GM19035 (cell line): ENCODE data around the gene ITFG1.
"Not testable (repeated sequence)": the region's sequence is repeated elsewhere in the genome, so short reads cannot be mapped to it uniquely, and the experiment has no call there.

Experiments used
- ATAC-seq: cut with Tn5 transposase; IDR thresholded peaks from one replicate; pipeline ENCODE4 v1.9.1; 2021; ENCODE audit not compliant: unreplicated experiment

Gene ITFG1

DNA sequence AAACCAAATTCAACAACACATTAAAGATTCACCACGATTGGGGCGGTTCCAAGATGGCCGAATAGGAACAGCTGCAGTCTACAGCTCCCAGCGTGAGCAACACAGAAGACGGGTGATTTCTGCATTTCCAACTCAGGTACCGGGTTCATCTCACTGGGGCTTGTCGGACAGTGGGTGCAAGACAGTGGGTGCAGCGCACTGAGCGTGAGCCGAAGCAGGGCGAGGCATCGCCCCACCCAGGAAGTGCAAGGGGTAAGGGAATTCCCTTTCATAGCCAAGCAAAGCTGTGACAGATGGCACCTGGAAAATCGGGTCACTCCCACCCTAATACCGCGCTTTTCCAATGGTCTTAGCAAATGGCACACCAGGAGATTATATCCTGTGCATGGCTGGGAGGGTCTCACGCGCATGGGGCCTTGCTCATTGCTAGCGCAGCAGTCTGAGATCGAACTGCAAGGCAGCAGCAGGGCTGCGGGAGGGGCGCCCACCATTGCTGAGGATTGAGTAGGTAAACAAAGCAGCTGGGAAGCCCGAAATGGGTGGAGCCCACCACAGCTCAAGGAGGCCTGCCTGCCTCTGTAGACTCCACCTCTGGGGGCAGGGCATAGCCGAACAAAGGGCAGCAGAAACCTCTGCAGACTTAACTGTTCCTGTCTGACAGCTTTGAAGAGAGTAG, 113.7 kb downstream of the ITFG1 start:
- not testable (repeated sequence) for ATAC-seq

DNA sequence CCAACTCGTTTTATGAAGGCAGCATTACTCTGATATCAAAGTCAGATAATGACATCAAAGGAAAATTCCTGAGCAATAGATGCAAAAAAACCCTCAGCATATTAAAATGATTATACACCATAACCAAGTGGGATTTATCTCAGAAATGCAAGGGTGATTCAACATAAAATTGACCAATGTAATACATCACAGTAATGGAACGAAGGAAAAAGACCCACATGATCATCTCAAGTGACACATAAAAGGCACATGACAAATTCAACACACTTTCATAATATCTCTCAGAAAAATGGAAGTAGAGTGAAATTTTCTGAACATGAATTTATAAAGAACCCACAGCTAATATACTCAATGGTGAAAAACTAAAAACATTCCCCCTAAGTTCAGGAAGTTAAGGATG, 118.8 kb downstream of the ITFG1 start:
- no peak for ATAC-seq

DNA sequence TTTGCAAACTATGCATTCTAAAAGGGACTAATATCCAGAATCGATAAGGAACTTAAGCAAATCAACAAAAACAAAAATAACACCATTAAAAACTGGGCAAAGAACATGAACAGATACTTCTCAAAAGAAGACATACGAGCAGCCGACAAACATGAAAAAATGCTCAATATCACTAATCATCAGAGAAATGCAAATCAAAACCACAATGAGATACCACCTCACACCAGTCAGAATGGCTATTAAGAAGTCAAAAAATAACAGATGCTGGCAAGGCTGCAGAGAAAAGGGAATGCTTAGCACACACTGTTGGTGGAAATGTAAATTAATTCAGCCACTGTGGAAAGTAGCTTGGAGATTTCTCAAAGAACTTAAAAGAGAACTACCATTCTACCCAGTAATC, 130.3 kb downstream of the ITFG1 start:
- ATAC-seq: not testable (repeated sequence)

DNA sequence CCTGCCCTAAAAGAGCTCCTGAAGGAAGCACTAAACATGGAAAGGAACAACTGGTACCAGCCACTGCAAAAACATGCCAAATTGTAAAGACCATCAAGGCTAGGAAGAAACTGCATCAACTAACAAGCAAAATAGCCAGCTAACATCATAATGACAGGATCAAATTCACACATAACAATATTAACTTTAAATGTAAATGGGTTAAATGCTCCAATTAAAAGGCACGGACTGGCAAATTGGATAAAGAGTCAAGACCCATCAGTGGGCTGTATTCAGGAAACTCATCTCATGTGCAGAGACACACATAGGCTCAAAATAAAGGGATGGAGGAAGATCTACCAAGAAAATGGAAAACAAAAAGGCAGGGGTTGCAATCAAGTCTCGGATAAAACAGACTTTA, 136.6 kb downstream of the ITFG1 start:
- not testable (repeated sequence) for ATAC-seq

DNA sequence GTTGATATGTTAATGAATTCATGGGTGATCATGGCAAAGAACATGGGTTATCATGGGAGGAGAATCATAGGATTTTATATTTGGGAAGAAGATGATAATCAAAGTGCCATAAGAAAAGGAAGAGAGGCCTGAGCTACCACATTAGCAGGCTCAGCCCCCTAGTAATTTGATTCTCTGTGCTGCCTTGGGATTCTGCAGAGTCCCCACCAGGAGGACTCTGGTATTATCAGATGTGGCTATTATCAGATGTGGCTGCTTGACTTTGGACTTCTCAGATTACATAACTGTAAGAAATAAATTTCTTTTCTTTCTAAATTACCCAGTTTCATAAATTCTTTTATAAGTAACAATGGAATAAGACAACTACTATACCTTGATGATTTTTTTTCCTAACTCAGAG, 137.6 kb downstream of the ITFG1 start:
- no peak for ATAC-seq

DNA sequence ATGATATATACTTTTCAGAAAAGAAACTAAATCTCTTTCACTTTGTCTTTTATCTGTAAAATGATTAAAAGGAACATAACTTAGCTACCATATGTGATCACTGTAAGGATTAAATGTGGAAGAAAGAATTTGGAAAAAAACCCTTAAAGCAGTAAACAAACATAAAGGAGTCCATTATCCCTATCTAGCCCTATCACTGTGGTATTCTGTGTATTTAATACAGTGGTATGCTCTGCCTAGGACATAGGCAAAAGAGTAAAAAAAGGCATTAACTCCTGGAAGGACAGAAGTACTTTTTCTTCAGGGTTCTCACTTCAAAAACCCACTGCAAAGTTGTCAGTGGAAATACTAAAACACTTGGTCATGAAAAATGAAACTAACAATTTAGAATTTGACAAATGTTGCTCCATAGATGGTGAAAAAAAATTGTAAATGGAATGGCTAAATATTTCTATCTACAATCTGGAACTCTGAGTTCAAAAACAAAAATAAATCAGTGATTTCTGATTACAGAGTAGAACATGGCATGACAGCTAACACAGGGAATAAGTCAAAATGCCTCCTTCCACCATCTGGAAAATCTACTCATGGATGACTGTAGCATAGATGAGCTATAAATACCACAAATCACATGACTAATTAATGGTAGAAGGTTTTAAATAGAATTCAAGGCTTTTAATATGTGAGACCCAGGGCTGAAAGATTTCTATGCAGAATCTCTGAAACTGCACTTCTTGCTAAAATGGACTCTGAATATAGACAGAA, 140.1 kb downstream of the ITFG1 start:
- no peak for ATAC-seq

DNA sequence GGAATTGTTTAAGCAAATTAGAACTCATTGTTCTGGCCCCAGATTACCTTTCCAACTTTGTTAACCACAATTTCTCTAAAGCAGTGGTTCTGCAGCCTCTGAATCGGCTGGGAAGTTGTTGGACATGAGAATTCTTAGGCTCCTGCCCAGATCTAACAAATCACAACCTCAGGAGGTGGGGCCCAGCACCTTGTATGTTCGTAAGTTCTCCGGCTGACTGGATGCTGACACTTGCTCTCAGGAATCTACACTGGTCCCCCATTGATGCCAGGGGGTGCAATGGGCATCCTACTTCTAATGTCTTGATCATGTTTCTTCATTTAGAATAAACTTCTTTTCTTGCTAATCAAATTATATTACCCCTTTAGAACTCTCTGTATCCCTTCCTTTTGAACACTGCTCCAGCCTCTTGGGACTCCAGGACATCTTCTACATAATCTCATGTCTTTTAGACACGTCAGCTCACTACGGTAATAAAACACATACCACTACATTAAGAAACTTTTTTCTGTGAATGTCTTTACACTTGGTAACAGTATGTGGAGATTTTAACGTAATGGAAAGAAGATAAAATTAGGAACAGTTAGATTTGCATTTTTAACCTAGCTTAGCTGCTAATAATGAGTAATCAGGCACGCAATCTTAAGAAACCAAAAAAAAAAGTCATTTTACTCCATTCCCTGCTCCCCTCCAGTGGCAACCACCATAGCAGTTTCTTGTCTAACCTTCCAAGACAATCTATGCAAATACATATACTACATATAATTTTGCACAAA, 143.2 kb downstream of the ITFG1 start:
- ATAC-seq: no peak

DNA sequence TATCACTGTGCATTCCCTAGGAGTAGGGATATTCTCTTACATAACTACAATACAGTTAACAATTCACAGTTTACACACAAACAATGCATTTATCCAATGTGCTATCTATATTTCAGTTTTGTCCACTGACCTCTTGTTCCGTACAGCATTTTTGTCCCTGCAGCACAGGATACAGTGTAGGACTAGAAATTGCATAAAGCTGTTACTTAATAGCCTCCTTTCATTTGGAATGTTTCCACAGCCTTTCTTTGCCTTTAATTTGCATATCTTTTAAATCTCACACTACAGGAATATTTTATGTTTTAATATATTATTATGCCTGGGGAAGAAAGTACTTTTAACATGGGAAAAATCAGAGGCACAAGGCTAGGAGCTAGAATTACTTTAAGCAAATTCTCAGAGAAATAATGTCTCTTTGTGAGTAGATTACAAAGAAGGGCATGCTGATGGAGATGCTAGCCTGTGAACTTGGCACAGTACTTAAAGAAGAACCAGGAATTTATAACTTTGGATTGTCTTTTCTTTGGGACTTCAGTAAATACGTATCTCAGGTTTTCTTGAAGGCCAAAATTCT, 144.3 kb downstream of the ITFG1 start:
- no peak for ATAC-seq

DNA sequence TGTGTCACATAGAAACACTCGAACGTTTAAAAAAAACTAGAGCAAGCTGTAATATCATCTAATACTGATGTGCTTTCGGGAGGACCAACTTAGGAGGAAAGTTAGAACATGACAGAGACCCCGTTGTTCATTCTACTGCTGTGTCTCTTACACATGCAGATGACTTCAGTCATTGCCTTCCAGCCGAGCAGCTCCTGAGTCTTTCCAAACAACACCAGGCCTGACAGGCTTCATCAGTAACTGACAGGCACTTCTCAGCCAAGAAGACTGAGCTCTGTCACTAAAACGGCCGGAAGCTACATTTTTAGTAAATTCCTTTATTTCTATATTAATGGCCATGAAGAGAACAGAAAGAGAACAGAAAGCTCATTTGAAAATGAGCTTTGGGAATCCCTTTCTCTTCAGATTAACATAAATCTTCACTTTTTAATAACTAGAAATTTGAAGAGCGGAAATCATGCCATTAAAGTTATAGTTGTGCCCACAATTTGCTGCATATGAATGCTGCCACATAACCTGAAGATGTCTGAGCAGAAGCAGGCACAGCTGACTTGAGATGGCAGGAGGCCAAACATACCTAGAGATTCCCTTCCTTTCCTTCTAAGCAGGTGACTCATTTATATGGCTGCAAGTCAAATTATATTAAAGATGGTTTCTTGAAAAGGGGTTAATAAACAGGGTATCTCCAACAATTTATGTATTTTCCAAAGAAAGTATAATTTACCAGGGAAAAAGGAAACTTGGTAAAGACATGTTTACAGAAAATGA, 148.9 kb downstream of the ITFG1 start:
- ATAC-seq: no peak

DNA sequence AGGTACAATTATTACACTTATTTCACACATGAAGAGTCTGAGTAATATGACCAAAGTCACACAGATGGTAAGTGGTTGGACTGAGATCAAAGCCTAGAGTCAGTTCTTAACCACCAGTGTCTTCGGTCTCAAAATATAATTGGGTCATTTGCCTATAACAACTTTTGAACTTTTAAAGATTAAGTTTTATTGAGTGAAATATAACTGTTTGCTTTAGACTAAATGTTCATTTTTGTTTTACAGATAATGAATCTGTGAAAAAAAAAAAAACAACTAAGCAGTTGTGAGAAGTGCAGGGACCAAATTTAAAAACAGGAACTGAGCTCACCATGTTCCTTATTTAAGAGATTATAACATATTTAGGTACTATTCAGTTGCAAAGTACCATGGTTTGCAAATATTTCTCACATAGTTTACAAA, 150.1 kb downstream of the ITFG1 start:
- no peak for ATAC-seq

DNA sequence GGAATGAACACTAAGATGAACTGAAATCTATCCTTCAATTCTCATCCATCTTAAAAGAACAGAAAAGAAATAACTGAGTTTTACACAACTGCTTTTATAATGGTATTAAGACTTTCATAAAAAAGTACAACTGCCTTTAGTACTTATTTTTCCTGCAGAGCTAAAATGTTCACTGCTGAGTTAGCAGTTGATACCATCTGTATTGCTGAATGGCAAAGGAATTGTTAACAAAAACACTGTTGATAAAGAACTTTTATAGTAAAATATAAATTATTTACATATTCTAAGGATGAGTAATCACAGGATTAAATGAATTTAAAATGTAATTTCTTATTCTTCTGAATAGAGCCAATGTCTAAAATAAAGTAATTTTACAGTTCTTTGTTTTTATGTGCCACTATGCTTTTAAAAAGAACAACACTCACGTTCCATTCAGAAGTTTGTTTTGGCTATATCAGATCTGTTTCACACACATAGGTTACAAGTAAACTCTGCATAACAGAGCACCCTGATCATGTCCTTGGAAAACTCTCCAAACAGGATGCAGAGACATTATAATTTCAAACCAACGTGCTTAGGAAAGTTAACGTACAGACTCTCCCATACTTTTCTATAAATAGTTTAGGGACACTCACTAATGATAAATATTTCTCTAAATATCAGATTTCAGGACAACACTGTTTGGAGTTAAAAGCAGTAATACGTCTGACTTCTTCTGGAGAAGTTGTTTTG, 151.1 kb downstream of the ITFG1 start:
- ATAC-seq: no peak

DNA sequence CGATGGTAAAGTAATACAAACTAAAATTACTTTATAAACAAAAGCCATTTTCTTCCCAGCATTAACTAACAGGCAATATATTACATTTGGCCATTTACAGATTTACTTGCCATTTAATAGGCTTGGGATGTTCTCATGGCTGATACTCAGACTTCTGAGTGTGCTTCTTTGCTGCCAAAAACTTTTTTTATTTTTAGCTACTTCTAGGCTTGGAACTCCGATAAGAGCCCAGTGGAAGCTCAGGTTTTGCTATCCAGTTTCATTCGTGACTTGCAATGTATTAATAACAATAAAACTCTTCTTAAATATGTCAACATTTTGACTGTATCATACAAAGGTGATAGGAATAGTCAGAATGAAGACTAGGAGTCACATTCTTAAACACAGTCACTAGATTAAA, 152.3 kb downstream of the ITFG1 start:
- no peak for ATAC-seq

DNA sequence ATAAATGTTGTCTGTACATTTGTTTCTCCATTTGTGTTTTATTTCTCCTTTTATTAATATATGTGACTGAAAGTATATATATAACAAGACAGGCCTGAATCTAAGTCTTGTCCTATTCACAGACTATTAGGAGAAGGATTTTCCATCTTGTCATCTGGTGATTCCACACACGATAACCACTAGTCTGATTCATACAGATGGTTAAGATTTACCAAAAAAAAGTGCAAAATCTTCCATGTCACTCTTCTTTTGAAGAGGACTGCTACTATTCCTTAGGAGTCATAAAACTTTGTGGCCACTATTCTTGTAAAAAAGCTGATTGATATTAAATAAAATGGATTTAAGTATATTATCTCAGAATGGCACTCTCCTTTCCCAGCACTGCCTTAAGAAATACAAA, 156.3 kb downstream of the ITFG1 start:
- ATAC-seq: no peak

DNA sequence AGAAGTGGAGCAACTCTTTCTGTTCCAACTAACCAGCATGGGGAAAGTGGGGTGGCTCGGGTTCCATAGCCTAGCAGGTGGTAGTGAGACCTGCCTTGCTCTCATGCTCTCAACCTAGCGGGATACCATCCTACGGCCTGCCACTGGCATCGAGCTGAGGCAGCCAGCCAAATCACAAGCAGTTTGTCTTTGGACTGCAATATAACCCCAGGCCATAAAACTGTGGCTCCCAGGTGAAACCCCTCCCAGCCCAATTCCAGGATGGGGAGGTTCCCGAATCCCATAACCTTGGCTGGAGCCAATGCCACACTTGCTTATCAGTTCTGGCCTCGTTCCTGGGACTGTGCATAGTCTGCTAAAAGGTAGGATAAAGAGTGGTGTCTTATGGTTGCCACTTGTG, 161.3 kb downstream of the ITFG1 start:
- no peak for ATAC-seq

DNA sequence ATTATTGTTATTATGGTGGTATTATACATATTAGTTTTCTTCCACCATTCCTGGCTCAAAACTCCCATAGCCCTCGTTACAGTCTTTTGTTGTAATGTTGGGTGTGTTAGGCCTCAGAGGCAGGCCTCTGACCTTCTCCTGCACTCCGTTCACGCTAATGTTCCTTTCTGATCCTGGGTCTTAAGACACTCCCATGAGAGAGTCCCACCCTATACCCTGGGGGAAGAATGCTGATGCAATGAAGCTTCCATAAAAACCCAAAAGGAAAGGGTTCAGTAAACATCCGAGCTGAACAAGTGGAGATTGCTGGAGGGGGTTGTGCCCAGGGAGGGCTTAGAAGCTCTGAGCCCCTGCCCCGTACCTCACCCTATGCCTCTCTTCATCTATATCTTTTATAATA, 175.9 kb downstream of the ITFG1 start:
- ATAC-seq: no peak

DNA sequence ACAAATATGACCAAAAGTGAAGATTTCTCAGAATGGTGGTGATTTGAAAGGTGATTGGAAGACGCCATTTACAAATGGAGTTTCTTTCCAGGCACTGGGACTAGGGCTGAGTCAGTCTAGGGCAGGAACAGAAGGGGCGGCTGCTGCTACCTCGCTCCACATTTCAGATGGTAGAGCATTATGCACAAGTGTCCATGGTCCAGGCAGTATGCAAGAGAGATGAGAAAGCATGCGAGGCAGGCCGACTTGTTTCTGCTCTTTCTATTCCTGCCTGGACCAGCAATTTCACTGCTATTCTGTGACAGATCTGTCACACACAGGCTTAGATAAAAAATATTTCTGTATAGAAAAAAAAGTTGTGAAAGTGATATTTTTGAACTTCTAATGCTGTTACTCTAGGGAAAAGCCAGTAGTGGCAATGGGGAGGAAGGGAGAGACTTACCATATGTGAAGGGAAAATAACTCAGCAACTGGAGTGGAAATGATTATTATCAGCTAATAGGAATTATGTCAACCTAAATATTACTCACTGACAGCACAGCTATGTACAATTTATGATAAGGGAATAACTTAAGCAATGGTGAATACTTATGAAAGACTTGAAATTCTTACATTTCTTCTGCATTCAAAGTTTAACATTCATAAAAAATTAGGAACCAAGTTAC, 182.4 kb downstream of the ITFG1 start:
- no peak for ATAC-seq

DNA sequence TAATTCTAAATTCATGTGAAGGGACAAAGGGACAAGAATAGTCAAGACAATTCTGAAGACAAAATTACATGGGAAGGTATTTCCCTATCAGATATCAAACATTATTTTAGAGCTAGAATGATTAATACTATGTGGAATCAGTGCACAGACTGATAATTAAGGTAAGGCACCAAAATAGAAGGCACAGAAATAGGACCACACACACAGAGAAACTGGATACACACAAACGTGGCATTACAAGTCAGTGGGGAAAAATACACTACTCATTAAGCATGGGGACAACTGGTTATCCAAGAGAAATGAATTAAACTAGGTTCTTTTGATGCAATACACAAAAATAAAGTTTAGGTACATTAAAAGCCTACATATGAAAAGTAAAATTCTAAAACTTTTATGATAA, 184.3 kb downstream of the ITFG1 start:
- no peak for ATAC-seq

DNA sequence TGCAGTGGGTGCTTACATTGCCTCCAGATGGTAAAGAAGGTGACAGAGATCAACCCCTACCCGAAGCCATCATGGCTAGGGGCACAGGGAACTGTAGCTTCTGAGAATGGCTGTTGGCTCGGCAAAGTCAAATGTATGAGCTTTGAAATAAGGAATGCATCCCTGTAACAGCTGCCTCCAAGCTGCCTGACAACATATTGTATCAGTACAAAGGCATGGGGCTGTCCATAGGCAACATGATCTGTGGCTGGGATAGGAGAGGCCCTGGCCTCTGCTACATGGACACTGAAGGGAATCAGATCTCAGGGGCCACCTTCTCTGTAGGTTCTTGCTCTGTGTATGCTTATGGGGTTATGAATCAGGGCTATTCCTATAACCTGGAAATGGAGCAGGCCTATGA, 197.9 kb downstream of the ITFG1 start:
- ATAC-seq: no peak

DNA sequence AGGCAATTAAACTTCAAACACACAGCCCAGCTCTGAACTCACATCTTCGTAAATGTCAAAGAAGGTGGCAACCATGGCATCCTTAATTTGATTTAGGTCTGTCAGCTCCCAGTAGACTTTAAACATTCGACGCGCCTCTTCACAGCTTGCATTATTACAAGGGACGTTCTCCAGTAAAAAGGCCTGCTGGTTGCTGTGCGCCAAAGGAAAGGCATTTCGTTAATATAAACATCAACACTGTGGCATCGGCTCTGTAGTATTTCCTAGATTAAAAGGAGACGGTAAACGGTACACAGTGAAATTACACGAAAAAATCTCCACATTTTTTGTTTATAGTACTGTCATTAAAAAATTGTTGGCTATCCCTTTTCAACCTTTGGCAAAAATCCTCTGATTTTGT, 200.4 kb downstream of the ITFG1 start:
- no peak for ATAC-seq
